GM21825 (cell line): ENCODE data around the gene ZC3H18.

ENCODE experiments used
- ATAC-seq: cut with Tn5 transposase; IDR thresholded peaks from one replicate; pipeline ENCODE4 v1.9.1; 2021; ENCODE audit warnings: mild to moderate bottlenecking, moderate library complexity; ENCODE audit not compliant: unreplicated experiment

Gene ZC3H18

DNA sequence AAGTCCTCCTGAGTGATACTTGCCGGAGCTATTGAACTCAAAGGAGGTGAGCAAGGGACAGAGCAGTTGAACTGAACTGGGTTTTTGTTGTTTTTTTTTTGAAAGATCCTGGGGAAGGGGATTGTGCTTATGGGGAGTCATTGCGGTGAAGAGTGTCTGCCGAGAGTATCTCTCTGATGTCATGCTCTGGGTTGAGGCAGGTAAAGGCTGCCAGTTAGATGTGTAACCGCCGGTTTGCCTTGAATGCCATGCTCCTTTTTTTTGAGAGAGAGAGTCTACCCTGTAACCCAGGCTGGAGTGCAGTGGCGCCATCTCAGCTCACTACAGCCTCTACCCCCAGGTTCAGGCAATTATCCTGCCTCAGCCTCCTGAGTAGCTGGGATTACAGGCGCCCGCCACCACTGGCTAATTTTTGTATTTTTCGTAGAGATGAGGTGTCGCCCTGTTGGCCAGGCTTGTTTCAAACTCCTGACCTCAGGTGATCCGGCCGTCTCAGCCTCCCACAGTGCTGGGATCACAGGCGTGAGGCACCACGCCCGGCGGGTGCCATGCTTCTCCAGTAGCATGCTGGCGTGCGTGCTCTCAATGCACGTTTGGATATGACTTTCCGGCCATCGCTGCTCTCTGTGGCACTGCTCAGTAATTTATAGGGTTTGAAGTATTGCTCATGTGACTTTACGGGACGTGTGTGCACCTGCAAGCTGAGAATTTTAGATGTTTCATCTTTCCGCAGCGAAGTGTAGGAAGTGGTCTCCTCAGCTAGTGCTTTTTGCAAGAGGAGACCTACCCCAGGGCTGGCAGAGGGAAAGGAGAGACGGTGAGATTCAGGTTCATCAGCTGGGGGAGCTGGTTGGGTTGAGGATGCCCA, 8.5 kb downstream of the ZC3H18 start:
- no peak for ATAC-seq

GRCh38 chr16:88580371-88580770, 10.2 kb downstream of the ZC3H18 start:
- no peak for ATAC-seq

GRCh38 chr16:88581033-88581432, 10.8 kb downstream of the ZC3H18 start:
- no peak for ATAC-seq

DNA sequence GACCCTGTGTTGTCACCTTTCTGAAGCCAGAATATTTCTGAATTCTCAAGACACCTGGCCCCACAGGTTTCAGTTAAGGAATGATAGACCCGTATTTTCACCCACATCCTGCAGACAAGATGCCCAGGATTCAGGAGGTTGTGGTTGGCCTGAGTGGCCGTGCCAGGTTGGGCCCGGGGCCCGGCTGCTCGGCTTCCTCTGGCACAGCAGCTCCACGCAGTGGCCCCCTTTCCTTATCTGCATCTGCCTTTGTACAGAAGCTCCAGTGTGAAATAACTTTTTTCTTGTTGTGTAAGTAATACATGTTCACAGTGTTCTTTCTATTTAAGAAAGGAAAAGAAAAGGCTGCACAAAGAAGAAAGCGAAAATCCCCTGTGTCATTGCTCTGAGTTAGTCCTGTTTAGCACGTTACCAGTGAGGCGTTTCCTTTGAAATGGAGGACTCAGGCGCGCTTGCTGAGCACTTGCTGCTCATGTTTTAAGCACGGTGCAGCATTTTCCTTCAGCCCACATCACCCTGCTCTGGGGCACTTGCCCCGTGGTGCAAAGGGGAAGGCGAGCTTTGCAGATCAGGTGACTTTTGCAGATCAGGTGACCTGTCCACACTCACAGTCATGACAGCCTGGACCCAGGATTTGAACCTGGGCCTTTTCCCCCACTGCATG, 12.8 kb downstream of the ZC3H18 start:
- no peak for ATAC-seq

DNA sequence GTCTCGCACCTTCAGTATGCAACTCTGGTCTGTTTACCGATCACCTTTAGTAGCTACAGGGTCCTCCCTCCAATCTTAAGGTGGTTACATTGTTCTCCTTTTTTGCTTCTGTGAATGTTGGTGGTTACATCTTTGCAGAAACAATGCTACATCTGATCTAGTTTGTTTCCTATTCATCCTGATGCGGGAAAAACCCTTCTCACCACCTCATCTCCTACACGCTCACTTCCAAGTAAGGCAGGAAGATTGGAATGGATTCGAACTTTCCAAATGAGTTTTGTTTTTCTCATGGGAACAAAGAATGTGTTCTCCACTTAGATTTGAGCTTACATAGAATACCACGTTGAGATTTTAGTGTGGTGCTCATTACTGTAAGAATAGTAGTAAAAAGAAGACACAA, 14.5 kb downstream of the ZC3H18 start:
- no peak for ATAC-seq

DNA sequence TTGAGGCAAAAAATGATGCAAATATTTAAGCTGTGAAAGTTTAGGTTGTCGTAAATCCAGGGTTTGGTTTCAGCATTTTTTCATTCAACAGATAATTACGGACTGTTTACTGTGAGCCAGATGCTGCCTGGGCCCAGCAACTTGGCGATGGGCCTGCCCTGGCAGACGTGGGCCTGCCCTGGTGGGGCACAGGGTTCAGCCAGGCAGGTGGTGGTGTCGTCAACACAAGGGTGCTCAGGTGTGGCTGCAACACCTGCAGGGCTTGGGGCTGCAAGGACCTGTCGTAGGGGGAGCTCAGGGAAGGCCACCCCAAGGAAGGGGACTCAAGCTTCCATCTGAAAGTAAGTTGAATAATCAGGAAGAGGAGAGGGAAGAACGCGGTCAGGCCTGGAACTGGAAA, 15.1 kb downstream of the ZC3H18 start:
- no peak for ATAC-seq

- ATAC-seq: no peak
Observed at GRCh38 chr16:88585927-88586581, 15.9 kb downstream of the ZC3H18 start.

GRCh38 chr16:88588148-88588547, 17.9 kb downstream of the ZC3H18 start:
- ATAC-seq: no peak

DNA sequence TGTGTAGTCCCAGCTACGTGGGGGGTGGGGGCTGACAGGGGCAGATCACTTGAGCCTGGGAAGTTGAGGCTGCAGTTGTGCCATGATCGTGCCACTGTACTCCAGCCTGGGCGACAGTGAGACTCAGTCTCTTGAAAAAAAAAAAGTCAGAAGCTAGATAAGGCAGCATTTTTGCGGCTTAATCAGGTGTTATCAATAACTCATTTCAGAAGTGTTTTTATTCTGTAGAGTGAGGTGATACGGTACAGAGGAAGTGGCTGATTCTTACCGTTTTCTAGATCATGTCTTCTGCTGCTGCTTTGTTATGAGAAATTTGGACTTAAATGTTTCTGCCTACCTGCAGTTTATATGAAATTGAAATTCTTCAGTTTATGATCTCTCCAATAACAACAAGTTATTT, 18.6 kb downstream of the ZC3H18 start:
- no peak for ATAC-seq

- no peak for ATAC-seq
Observed at GRCh38 chr16:88589441-88589840, 19.2 kb downstream of the ZC3H18 start.

DNA sequence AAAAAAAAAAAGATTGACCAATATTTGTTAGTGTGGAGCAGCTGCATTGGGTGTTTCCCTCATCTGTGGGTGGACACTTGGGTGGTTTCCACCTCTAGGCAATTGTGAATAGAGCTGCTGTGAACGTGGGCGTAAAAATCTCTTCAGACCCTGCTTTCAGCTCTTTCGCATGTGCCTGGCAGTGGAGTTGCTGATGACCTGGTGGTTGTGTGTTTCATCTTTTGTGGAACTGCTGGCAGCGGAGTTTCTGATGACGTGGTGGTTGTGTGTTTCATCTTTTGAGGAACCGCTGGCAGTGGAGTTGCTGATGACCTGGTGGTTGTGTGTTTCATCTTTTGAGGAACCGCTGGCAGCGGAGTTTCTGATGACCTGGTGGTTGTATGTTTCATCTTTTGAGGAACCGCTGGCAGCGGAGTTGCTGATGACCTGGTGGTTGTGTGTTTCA, 21.4 kb downstream of the ZC3H18 start:
- no peak for ATAC-seq

- ATAC-seq: no peak
Observed at GRCh38 chr16:88593061-88593460, 22.9 kb downstream of the ZC3H18 start.

DNA sequence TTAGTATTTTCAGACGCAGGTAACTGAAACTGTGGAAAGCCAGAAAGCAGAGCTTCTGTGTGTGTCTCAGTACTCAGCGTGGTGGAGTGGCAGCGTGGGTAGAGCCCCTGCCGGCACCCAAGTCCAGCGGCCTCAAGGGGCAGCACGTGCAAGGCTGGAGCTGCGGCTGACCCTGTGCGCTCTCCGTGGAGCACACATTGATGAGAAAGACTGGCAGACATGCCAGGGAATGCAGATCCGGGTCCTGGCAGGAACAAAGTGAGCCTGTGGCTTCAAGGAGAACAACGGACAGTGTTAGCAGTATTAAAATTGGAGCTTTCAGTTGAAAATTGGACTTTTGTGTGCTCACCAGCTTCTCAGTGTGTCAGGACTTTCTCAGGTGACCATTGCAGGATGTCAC, 23.3 kb downstream of the ZC3H18 start:
- ATAC-seq: no peak

DNA sequence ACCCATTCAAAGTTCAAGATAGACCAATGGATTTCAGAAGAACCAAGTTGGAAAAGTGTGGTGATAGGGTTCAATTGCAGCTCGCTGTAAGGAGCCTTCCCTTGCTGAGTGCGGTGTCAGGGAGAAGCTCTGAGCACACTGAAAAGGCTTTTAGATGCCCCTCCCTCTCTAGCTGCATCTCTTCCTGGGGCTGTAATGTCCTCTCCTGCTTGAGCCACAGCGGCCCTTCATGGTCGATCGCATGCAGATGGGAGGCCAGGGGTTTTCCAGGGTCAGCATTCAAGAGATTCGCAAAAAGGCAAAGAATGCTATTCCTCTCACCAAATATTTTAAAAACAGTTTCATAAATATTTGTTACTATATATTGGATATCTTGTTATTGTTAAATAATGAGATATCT, 23.7 kb downstream of the ZC3H18 start:
- ATAC-seq: no peak

- no peak for ATAC-seq
Observed at GRCh38 chr16:88595101-88595500, 24.9 kb downstream of the ZC3H18 start.

GRCh38 chr16:88595921-88596320, 25.7 kb downstream of the ZC3H18 start:
- ATAC-seq: no peak

GRCh38 chr16:88596483-88596882, 26.3 kb downstream of the ZC3H18 start:
- no peak for ATAC-seq

DNA sequence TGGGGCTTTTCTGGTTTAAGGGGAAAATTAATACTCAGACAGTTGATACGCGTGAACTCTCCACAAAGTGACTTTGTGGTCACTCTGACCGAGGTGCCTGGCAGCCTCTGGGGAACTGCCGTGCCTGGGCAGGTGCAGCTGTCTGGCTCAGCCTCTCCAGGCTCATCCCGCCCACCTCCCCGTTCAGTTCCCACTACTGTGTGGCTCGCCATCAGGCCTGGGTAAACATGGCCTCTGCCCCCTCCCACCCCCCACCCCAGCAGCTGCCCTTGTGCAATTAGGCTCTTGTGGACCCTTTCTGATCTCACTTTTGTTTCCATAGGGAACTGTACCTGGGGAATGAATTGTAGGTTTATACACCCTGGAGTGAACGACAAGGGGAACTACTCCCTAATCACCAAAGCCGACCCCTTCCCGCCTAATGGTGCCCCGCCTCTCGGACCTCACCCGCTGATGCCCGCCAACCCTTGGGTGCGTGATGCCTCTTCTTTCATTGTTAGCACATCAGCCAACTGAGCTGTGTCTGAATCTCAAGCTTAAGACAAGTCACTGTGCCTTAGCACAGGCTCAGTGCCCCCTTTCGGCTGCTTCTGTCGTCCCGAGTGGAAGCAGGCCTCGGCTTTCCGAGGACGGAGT, 27.8 kb downstream of the ZC3H18 start:
- no peak for ATAC-seq

- ATAC-seq: no peak
Observed at GRCh38 chr16:88599092-88599733, 29.0 kb downstream of the ZC3H18 start.

- no peak for ATAC-seq
Observed at GRCh38 chr16:88599825-88600538, 29.8 kb downstream of the ZC3H18 start.
